Measurements from ENCODE around the gene RHBG. TPM values are rescaled to one million over a fixed set of nuclear protein-coding genes. Genes with fewer than 3 reads are reported as not detected.

Gene RHBG
- total and polyA plus RNA-seq, 2 of the 4 experiments (the other 2 are of a cell fraction), result not detected

- ChIA-PET POLR2A (ENCODE audit: unreplicated experiment) (no interaction called here), CTCF (interaction anchor here (0.6 to 1.4 kb wide), 2 partner anchors 22 kb away, joined by 3 read pairs; no protein-coding TSS in a partner anchor)
- ATAC-seq (ENCODE audit: low read depth), result no peak
- H2BK15ac ChIP-seq (ENCODE audit: low read depth, low read length), result no peak overlapping the region
- no peaks in the 10 kb centered on the region for H3K36me3 ChIP-seq (ENCODE audit: control insufficient read depth, insufficient read depth, low read length)
- no peak overlapping the region for H2BK5ac ChIP-seq (ENCODE audit: low read depth, low read length, poor library complexity, severe bottlenecking)
- no peak overlapping the region for H2AK9ac ChIP-seq (replicated peaks; ENCODE audit: low read depth, low read length, poor library complexity)
- H3K4me2 ChIP-seq (ENCODE audit: low read depth, low read length), result no peak overlapping the region
- intact Hi-C loops (cut with micrococcal nuclease) (no loop called here), in situ Hi-C loops (cut with MboI; ENCODE audit: low sequenced_read_pairs) (no loop called here), dilution Hi-C loops (cut with HindIII; ENCODE audit: low sequenced_read_pairs, unreplicated experiment) (no loop called here)
- H4K91ac ChIP-seq (ENCODE audit: insufficient read depth, low read depth, low read length), result no peak overlapping the region
- H3K56ac ChIP-seq (ENCODE audit: extremely low read depth, insufficient read depth, low read length), result no peak overlapping the region
- H4K5ac ChIP-seq (ENCODE audit: low read depth, low read length), result no peak overlapping the region
- no peak overlapping the region for H2BK20ac ChIP-seq (ENCODE audit: low read depth, low read length)
- H2AK5ac ChIP-seq (ENCODE audit: low read depth, low read length), result no peak overlapping the region
- no peak overlapping the region for H3K9ac ChIP-seq (ENCODE audit: low read depth, low read length)
- H3K4me1 ChIP-seq (ENCODE audit: control insufficient read depth, insufficient read depth, low read length), result no peaks in the 10 kb centered on the region
- H3K27ac ChIP-seq (ENCODE audit: insufficient read depth, low read length), result no peak overlapping the region
- no peak overlapping the region for H3K14ac ChIP-seq (replicated peaks; ENCODE audit: low read depth, low read length)
- no TSS peak for BruUV-seq (replicated peaks)
- no peaks in the 10 kb centered on the region for H3K79me1 ChIP-seq (ENCODE audit: low read depth in 1 of 2, low read length in 2 of 2)
- H3K4ac ChIP-seq (ENCODE audit: low read depth, low read length), result no peak overlapping the region
- no peaks in the 10 kb centered on the region for H3K9me1 ChIP-seq (ENCODE audit: insufficient read depth, low read length)
- H2BK120ac ChIP-seq (ENCODE audit: low read depth, low read length), result no peak overlapping the region
- DNase-seq, result no peak
- 53% methylated on average over 8 of the region's 10 CpGs; no CpG with 5 or more reads in 1 of the 2 experiments for WGBS, 2 experiments (ENCODE audit: extremely low coverage in 2 of 2, insufficient read length in 1 of 2)
- H3K4me3 ChIP-seq (ENCODE audit: insufficient read depth, low read depth, low read length), result no peak overlapping the region
- TF ChIP-seq POLR2A (IDR thresholded peaks at IDR 0.05; ENCODE audit: low read depth, low read length) (no peak), BHLHE40 (IDR thresholded peaks at IDR 0.05; ENCODE audit: low read depth, low read length) (no peak), USF2 (IDR thresholded peaks at IDR 0.05; ENCODE audit: low read depth, low read length) (no peak), RCOR1 (IDR thresholded peaks at IDR 0.05; ENCODE audit: insufficient replicate concordance, low read length) (no peak), MAFK (IDR thresholded peaks at IDR 0.05; ENCODE audit: low read depth, low read length) (no peak), MXI1 (IDR thresholded peaks at IDR 0.05; ENCODE audit: borderline replicate concordance, low read depth, low read length) (no peak), CTCF (conservative IDR thresholded peaks at IDR 0.05; ENCODE audit: low read depth, low read length) (no peak), CEBPB (IDR thresholded peaks at IDR 0.05; ENCODE audit: low read depth, low read length) (no peak), RAD21 (IDR thresholded peaks at IDR 0.05; ENCODE audit: low read length) (no peak), SMC3 (IDR thresholded peaks at IDR 0.05; ENCODE audit: low read depth, low read length) (no peak), RFX5 (IDR thresholded peaks at IDR 0.05; ENCODE audit: low read depth, low read length) (no peak)
- peaks cover 77% of the 10 kb centered on the region for H3K27me3 ChIP-seq (ENCODE audit: control insufficient read depth, insufficient read depth, low read length)
- H2AFZ ChIP-seq (replicated peaks; ENCODE audit: low read length, poor library complexity), result no peak overlapping the region
- H3K9me3 ChIP-seq (ENCODE audit: control insufficient read depth, insufficient read depth, low read length), result peaks cover 2% of the 10 kb centered on the region; the same call in 1 of the 2 replicates
- H4K8ac ChIP-seq (ENCODE audit: low read depth in 2 of 2, low read length in 2 of 2), result no peak overlapping the region
- H3K23ac ChIP-seq (ENCODE audit: low read depth, low read length), result no peak overlapping the region
- H3K18ac ChIP-seq (ENCODE audit: low read depth, low read length), result no peak overlapping the region
- no peaks in the 10 kb centered on the region for H4K20me1 ChIP-seq (ENCODE audit: insufficient read depth, low read length)
Observed at GRCh38 chr1:156407760-156408159, 38.7 kb downstream of the RHBG start.

Data from IMR-90 (cell line).